Activated T-helper 1 cell treated with anti-CD3 and anti-CD28 coated beads, Interleukin-12 subunit alpha, Interleukin-12 subunit beta, Interleukin-2, Interleukin-4 antibody, amounts not matched to agents 30 ng/mL and 10 ng/mL and 1 ng/mL, durations not matched to agents 14 hours and 24 hours and 36 hours (primary cell): Measurements from ENCODE around the gene GALNS. TPM values are rescaled to one million over a fixed set of nuclear protein-coding genes. Genes with fewer than 3 reads are reported as not detected.

Experiments
- DNase-seq: peaks from one replicate; pipeline ENCODE4 v3.0.0; 2021; ENCODE audit warnings: low spot score
- H3K27ac Mint-ChIP-seq: one replicate; pipeline ENCODE4 v1.8.0; 2021; ENCODE audit warnings: mild to moderate bottlenecking, mixed read lengths
- H3K27me3 Mint-ChIP-seq: one replicate; pipeline ENCODE4 v1.8.0; 2022; ENCODE audit warnings: mild to moderate bottlenecking, moderate library complexity, mixed read lengths; ENCODE audit not compliant: insufficient read depth
- H3K36me3 Mint-ChIP-seq: one replicate; pipeline ENCODE4 v1.8.0; 2021; ENCODE audit warnings: low read depth, mixed read lengths
- H3K4me1 Mint-ChIP-seq: one replicate; pipeline ENCODE4 v1.8.0; 2021; ENCODE audit warnings: low read depth, mixed read lengths
- H3K4me3 Mint-ChIP-seq: one replicate; pipeline ENCODE4 v1.8.0; 2021; ENCODE audit warnings: mild to moderate bottlenecking, moderate library complexity, mixed read lengths
- H3K9me3 Mint-ChIP-seq: one replicate; pipeline ENCODE4 v1.8.0; 2021; ENCODE audit warnings: mixed read lengths
- intact Hi-C: fragments of 100-400 bp; cut with micrococcal nuclease; formaldehyde crosslinking; loops from one replicate; pipeline ENCODE4 v1.15.1; 2024
- total RNA-seq: library from RNA; stranded (reverse); gene quantifications from 2 replicates; pipeline ENCODE4 v1.2.3, GENCODE V29; 2022

GALNS gene
- total RNA-seq, 1 donor from 2014 or later = 21.9 TPM

DNA sequence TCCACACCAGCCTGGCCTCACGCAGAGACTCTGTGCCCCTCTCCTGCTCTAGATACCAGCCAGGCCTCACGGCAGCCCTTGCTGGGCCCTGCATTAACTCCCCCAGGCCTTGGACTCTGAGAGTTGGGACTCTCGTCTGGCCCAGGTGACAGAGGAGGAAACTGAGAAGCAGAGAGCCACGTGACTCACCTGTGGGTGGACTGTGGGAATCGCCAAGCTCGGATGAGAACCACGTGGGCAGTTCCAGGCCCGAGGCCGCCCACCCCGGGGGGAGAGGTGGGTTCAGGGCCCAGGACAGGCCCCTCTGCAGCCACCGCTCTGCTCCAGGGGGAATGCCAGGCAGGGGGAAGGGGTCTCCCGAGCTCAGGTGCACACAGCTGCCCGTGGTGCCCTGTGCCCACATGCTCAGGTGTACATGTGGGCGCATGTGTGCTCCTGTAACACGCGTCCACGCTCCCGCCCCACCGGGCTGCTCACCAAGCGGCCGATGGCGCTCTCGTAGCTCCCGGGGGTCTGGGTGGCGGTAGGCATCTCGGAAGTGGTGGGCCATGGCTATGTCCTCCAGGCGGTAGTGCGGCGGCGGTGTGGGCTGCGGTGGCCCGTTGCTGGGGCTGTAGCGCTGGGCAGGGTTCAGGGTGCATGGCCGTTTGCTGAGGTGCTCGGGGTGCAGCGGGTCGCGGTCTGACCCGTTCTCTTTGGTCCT, 28.0 kb upstream of the GALNS start:
- H3K27ac Mint-ChIP-seq = no peak overlapping the region
- no peaks in the 10 kb centered on the region for H3K9me3 Mint-ChIP-seq
- H3K4me3 Mint-ChIP-seq = no peak overlapping the region
- no peaks in the 10 kb centered on the region for H3K27me3 Mint-ChIP-seq
- no peaks in the 10 kb centered on the region for H3K36me3 Mint-ChIP-seq
- peaks cover 6% of the 10 kb centered on the region for H3K4me1 Mint-ChIP-seq
- no peak for DNase-seq
- intact Hi-C loops = no loop called here

DNA sequence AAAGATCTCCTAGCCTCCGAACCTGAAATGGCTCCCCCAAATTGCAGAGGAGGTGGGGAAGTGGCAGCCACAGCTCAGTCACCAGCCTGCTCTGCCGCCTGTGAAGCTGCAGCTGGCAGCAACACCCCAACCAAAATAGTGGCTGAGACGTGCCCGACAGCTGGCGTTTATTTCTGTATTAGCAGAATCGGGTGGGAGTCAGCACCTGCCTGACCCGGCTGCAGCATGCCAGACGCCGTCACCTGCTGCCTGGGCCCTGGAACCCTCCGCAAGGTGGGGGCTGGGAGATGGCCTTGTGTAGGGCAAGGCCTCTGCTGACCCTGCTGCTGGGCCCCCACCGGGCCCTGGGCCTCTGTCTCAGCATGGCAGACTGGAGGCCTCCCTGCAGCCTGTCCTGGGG, 27.2 kb upstream of the GALNS start:
- peaks cover 6% of the 10 kb centered on the region for H3K4me1 Mint-ChIP-seq
- DNase-seq = no peak
- H3K27me3 Mint-ChIP-seq = no peaks in the 10 kb centered on the region
- H3K9me3 Mint-ChIP-seq = no peaks in the 10 kb centered on the region
- no peak overlapping the region for H3K4me3 Mint-ChIP-seq
- H3K36me3 Mint-ChIP-seq = no peaks in the 10 kb centered on the region
- no peak overlapping the region for H3K27ac Mint-ChIP-seq
- intact Hi-C loops = no loop called here

DNA sequence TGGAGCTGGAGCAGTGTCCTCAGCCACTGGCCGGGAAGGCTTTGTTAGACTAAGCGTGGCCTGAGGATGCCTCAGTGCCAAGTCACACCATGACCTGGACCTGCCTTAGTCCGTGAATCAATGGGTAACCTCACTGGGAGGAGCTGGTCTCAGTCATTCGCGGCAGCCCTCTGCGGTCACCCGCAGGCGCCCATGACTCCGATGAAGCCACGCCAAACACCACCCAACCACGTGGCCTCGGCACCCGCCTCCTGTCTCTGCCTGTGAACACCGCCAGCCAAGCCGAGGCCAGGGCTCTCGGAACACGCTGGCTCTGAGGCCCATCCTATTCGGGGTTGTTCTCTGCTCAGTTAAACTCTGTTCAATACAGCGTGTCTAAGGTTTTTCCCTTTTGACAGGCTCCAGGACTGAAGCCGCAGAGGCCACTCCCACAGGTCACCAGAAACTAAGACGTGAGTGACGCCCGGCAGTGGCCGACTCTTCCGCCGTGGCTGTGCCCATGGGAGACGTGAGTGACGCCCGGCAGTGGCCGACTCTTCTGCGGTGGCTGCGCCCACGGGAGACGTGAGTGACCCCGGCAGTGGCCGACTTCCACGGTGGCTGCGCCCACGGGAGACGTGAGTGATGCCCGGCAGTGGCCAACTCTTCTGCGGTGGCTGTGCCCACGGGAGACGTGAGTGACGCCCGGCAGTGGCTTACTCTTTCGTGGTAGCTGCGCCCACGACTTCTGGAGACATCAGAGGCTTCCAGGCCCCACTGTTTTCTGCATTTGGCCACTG, 26.6 kb upstream of the GALNS start:
- H3K36me3 Mint-ChIP-seq = no peaks in the 10 kb centered on the region
- no peaks in the 10 kb centered on the region for H3K27me3 Mint-ChIP-seq
- peaks cover 6% of the 10 kb centered on the region for H3K4me1 Mint-ChIP-seq
- no peaks in the 10 kb centered on the region for H3K9me3 Mint-ChIP-seq
- H3K27ac Mint-ChIP-seq = no peak overlapping the region
- H3K4me3 Mint-ChIP-seq = no peak overlapping the region
- no peak for DNase-seq
- intact Hi-C loops = no loop called here

DNA sequence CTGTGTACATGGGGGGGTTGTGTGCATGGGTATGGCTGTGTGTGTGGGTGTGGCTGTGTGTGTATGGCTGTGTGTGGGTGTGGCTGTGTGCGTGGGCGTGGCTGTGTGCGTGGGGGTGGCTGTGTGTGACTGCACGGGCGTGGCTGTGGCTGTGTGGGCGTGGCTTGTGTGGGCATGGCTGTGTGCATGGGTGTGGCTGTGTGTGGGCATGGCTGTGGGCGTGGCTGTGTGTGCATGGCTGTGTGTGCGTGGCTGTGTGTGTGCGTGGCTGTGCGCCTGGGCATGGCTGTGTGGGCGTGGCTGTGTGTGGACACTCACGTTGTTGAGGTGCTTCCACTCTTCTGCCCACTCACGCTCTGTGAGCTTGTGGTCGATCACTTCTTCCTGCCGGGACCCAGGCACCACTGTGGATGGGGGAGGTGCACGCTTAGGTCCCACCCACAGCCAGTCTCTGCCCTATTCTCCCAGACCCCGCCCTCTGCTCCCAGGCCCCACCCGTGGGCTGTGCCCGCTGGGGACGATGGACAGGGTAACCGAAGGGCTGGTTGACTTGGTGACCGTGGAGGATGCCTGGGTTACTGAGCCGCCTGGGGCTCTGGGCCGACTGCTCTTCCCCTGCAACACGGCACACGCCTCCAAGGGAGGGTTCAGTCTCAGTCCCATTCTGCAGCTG, 25.7 kb upstream of the GALNS start:
- H3K36me3 Mint-ChIP-seq = no peaks in the 10 kb centered on the region
- peak overlapping the region; percentile 5 for H3K27ac Mint-ChIP-seq
- intact Hi-C loops = no loop called here
- no peaks in the 10 kb centered on the region for H3K27me3 Mint-ChIP-seq
- H3K9me3 Mint-ChIP-seq = no peaks in the 10 kb centered on the region
- DNase-seq = no peak
- peaks cover 6% of the 10 kb centered on the region for H3K4me1 Mint-ChIP-seq
- no peak overlapping the region for H3K4me3 Mint-ChIP-seq

DNA sequence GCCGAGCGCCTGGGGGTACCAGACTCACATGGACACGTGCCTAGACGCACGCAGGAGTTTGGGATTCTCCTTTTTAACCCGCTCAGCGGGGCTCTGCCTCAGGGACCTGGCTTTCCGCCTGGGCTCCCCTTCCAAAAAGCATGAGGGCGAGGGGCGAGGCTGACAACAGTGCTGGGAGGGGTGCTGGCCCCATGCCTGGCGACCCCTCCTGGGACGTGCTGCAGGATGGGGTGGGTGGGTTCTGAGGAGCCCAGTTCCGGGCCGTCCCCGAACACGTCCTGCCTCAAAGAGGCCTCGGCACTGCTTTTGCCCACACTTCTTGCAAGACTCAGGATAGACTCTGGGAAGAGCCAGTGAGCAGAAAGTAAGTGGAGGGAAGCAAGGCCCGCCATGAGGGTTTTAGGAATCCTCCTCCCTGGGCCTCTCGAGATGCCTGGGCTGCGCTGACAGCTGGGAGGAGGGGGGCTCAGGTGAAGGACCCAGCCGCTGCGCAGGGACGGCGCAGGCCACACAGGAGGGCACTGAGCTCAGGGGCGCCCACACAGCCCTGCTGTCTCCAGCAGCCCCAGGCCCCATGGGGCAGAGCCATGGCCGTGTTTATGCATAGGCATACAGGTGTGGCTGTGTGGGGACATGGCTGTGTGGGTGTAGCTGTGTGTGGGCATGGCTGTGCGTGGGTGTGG, 25.1 kb upstream of the GALNS start:
- DNase-seq = no peak
- intact Hi-C loops = no loop called here
- Mint-ChIP-seq H3K36me3 (no peaks in the 10 kb centered on the region), H3K9me3 (no peaks in the 10 kb centered on the region), H3K4me1 (peaks cover 6% of the 10 kb centered on the region), H3K27ac (peak overlapping the region; percentile 5), H3K27me3 (no peaks in the 10 kb centered on the region), H3K4me3 (no peak overlapping the region)

DNA sequence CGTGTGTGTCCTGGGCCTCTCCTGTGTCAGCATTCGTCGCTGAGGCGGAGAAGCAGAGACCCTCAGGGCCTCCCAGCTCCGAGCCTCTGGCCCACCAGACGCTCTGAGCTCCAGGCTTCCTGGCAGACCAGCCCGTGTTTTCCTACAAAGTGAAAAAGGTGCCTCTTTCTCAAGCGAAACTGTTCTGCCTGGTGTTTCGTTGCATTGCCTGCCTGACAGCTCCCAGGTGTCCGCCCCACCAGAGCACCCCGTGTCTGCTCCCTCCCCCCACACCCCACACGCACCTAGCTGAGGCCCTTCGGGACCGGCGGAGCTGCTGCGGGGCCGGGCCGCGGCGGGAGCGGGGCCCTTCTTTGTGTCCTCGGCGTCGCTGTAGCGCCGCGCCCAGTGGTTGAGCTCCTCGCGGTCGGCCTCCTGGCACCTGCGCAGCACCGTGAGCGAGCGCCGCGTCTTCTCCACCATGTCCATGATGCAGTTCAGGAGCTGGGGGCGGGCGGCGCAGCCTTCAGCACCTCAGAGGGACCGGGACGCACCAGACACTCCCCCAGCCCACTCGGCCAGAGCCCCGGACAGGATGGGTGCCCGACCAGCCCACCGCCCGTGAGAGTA, 24.4 kb upstream of the GALNS start:
- no peak for DNase-seq
- intact Hi-C loops = no loop called here
- H3K27ac Mint-ChIP-seq = no peak overlapping the region

DNA sequence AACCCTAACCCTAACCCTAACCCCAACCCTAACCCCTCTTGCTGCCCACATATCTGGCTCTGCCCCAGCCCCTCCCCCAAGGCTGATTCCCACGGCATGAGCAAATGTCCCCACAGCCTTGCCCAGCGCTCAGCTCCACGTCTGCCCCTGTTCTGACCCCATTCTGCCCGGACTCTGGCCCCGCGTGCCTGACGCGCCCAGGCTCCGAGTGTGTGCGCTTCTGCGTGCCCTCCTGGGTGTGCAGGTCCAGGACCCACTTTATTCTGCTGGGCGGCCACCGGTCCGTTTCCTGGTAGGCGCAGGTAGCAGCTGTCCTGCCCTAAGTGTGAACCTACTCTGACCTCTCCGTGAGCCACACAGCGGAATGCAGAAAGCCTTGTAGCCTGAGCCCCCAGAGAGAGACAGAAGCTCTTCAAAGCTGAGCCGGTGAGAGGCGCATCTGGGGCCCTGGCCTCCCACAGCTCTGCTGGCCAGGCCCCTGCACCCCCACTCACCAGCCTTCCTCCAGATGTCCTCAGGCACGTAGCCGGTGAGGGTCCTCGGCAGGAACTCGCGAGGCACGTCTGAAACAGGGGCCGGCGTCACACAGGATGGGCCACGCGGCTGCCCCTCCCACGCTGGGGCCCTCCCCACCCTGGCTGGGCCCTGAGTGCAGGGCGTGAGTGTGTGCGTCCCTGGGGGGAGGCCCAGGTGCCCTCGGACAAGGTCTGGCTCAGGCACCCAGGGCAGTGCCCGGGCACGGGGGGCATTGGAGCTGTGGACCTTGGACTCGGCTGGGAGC, 23.7 kb upstream of the GALNS start:
- no peaks in the 10 kb centered on the region for H3K9me3 Mint-ChIP-seq
- H3K4me3 Mint-ChIP-seq = no peak overlapping the region

More for the DNA sequence above, 24.4 kb upstream of the GALNS start:
- no peaks in the 10 kb centered on the region for H3K27me3 Mint-ChIP-seq
- H3K4me1 Mint-ChIP-seq = peaks cover 6% of the 10 kb centered on the region
- H3K9me3 Mint-ChIP-seq = no peaks in the 10 kb centered on the region
- no peaks in the 10 kb centered on the region for H3K36me3 Mint-ChIP-seq
- no peak overlapping the region for H3K4me3 Mint-ChIP-seq

DNA sequence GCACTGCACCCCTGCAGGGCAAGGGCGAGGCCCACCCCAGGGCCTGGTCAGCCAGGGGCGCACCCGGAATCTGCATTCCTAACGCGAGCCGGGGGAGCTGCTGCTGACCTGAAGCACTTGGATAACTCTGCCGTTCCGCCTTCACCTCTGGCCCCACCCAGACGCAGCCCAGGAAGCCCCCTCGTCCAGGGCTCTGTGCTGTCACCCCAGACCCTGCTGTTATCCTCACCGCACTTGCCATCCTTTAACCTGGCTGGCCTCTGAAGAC, 23.0 kb upstream of the GALNS start:
- Mint-ChIP-seq H3K27me3 (no peaks in the 10 kb centered on the region), H3K4me3 (no peak overlapping the region), H3K9me3 (no peaks in the 10 kb centered on the region), H3K4me1 (peaks cover 6% of the 10 kb centered on the region), H3K27ac (no peak overlapping the region), H3K36me3 (no peaks in the 10 kb centered on the region)
- no peak for DNase-seq
- intact Hi-C loops = no loop called here

More for the DNA sequence above, 23.7 kb upstream of the GALNS start:
- intact Hi-C loops = no loop called here
- no peak for DNase-seq
- peaks cover 6% of the 10 kb centered on the region for H3K4me1 Mint-ChIP-seq
- no peak overlapping the region for H3K27ac Mint-ChIP-seq
- no peaks in the 10 kb centered on the region for H3K27me3 Mint-ChIP-seq
- no peaks in the 10 kb centered on the region for H3K36me3 Mint-ChIP-seq

DNA sequence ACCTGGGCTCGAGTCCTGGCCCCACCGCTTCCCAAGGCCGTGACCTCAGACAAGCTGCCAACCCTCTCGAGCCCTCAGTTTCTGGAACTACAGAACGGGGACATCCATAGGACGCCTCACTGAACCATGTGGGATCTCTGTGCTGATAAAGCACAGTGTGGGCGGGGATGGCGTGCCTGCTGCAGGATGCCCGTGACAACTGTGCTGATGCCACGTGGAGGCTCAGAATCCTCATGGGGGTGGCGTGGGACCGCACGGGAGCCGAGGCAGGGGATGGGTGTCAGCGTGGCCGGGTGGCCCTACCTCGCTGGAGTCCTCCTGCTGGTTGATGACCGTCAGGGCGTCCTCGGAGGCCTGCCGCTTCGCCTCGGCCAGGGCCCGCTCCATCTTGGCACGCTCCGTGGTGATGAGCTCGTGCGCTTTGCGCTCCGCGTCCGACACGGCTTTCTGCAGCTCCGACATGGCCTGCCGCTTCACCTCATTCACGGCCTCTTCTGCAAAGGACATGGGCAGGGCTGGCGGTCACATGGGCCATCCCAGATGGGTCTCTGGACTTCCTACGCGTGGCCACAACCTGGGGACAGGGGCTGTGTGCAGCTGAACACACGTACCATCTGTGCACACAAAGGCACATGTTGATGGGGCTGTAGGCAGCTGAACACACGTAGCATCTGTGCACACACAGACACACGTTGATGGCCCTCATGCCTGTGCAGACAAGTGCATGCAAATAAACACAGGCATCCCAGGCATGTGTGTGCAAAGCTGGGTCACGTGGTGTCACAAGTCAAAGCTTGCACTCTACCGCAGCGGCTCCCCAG, 22.4 kb upstream of the GALNS start:
- Mint-ChIP-seq H3K27ac (no peak overlapping the region), H3K27me3 (no peaks in the 10 kb centered on the region), H3K4me3 (no peak overlapping the region), H3K36me3 (no peaks in the 10 kb centered on the region), H3K9me3 (no peaks in the 10 kb centered on the region), H3K4me1 (peaks cover 6% of the 10 kb centered on the region)
- DNase-seq = no peak
- intact Hi-C loops = no loop called here

DNA sequence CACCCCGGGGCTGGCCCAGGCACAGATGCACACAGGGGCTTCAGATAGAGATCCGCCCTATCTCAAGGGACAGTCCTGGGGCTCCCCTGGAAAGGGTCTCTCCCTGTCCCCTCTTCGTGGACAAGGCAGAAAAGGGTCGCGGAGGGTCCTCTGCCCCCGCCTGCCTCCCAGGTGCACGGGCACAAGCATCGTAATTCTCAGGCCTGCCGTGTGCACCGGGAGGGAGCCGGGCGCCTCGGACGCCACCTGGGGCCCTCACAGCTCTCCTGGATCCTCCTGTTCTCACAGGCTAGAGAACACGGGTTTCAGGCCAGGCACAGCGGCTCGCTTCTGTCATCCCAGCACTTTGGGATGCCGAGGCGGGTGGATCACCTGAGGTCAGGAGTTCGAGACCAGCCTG, 21.6 kb upstream of the GALNS start:
- H3K9me3 Mint-ChIP-seq = no peaks in the 10 kb centered on the region
- no peak for DNase-seq
- no peaks in the 10 kb centered on the region for H3K27me3 Mint-ChIP-seq
- H3K27ac Mint-ChIP-seq = no peak overlapping the region
- no peaks in the 10 kb centered on the region for H3K36me3 Mint-ChIP-seq
- intact Hi-C loops = no loop called here
- H3K4me3 Mint-ChIP-seq = no peak overlapping the region
- peaks cover 6% of the 10 kb centered on the region for H3K4me1 Mint-ChIP-seq

DNA sequence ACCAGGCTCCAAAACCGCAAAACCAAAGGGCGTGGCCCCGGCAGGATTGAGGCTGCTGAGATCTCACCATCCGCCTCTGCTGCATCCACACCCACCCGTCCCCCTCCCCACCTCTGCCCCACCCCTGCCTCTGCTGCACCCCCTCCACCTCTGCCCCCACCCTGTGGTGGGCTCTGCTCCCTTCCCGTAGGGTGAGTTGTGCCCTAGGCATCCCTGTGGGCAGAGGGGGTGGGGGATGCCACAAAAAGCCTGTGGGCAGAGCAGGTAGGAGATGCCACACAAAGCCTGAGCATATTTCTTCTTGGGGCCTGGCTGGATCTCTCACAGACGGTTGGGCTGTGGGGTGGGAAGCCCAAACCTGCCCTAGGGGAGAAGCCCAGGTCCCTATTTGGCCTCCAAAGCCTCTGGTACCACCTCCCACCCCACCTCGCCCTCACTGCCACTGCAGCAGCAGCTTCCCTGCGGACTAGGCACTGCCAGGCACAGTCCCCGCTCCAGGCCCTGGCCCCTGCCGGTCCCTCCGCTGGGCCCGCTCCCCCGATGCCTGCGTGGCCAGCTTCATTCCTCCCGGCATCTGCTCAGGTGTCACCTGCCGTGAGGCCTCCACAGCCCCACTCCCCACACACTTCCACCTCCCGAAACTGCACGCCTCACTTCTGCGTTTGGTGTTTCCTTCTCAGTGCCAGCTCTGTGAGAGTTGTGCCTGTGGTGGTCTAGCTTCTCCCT, 21.0 kb upstream of the GALNS start:
- Mint-ChIP-seq H3K27ac (no peak overlapping the region), H3K4me1 (peaks cover 6% of the 10 kb centered on the region), H3K27me3 (no peaks in the 10 kb centered on the region), H3K9me3 (no peaks in the 10 kb centered on the region), H3K36me3 (no peaks in the 10 kb centered on the region), H3K4me3 (no peak overlapping the region)
- intact Hi-C loops = no loop called here
- no peak for DNase-seq
